Spleen (tissue), 11 donors: ENCODE results near the gene PCSK6. TPM values are rescaled to one million over a fixed set of nuclear protein-coding genes. Genes with fewer than 3 reads are reported as not detected.

Source experiments
- DNase-seq: peaks from one replicate; pipeline ENCODE4 v3.0.0-alpha.2; 2020
- H3K27ac ChIP-seq, 8 donors: fragments of 200-600 bp; sonication (generic) in 7 of 8; 1 replicate in 4 of 8; 2 replicates in 4 of 8; pipeline versions ENCODE4 v1.5.0 to v1.8.0; 2016 to 2021; ENCODE audit warnings: inconsistent platforms in 4 of 8, mild to moderate bottlenecking in 4 of 8, moderate library complexity in 1 of 8
- H3K27me3 ChIP-seq, 7 donors: fragments of 200-600 bp; sonication (generic) in 6 of 7; replicated peaks in 1 of 7; 1 replicate in 4 of 7; 2 replicates in 3 of 7; pipeline versions ENCODE4 v1.5.0 to v1.8.0; 2016 to 2021; ENCODE audit warnings: inconsistent platforms in 3 of 7, mild to moderate bottlenecking in 1 of 7
- H3K36me3 ChIP-seq, 6 donors: fragments of 200-600 bp; sonication (generic) in 5 of 6; 1 replicate in 4 of 6; 2 replicates in 2 of 6; pipeline versions ENCODE4 v1.5.0 to v1.8.0; 2016 to 2021; ENCODE audit warnings: inconsistent platforms in 2 of 6
- H3K4me1 ChIP-seq, 6 donors: fragments of 200-600 bp; sonication (generic) in 5 of 6; 1 replicate in 3 of 6; 2 replicates in 3 of 6; pipeline versions ENCODE4 v1.5.0 to v1.8.0; 2016 to 2021; ENCODE audit warnings: inconsistent platforms in 3 of 6
- H3K4me3 ChIP-seq, 8 donors: fragments of 200-600 bp; sonication (generic) in 7 of 8; 1 replicate in 4 of 8; 2 replicates in 4 of 8; pipeline versions ENCODE4 v1.5.0 to v1.8.0; 2016 to 2021; ENCODE audit warnings: inconsistent platforms in 4 of 8, mild to moderate bottlenecking in 4 of 8, moderate library complexity in 2 of 8
- H3K9me3 ChIP-seq, 8 donors: fragments of 200-600 bp; sonication (generic) in 7 of 8; 1 replicate in 4 of 8; 2 replicates in 4 of 8; pipeline versions ENCODE4 v1.5.0 to v1.8.0; 2016 to 2021; ENCODE audit warnings: inconsistent platforms in 4 of 8
- CTCF ChIP-seq, 11 experiments: fragments of 200-600 bp in 7 of 11; fragments of 450-650 bp in 4 of 11; sonication (generic) in 4 of 11; IDR thresholded peaks in 8 of 11; conservative IDR thresholded peaks in 3 of 11; 1 replicate in 7 of 11; 2 replicates in 4 of 11; pipeline versions ENCODE4 v1.4.0 to v1.8.0; 2016 to 2021; ENCODE audit warnings: antibody characterized with exemption in 11 of 11, inconsistent platforms in 4 of 11, mild to moderate bottlenecking in 1 of 11
- POLR2A ChIP-seq, 3 donors: fragments of 450-650 bp; IDR thresholded peaks; one replicate each; pipeline ENCODE4 v1.5.1; 2017; ENCODE audit warnings: antibody characterized with exemption in 3 of 3, mild to moderate bottlenecking in 1 of 3
- POLR2AphosphoS5 ChIP-seq, 3 donors: sonication (generic); formaldehyde crosslinking; IDR thresholded peaks; one replicate each; pipeline ENCODE4 v1.5.1; 2017; ENCODE audit warnings: antibody characterized with exemption in 3 of 3
- WGBS, 5 donors: extraction: QIAGEN DNeasy Blood & Tissue Kit in 3 of 5; methylation state at CpG; one replicate each; pipeline versions ENCODE4 v1.1.5 to v1.1.7; 2013 to 2018; 5-methylcytosine and 5-hydroxymethylcytosine counted together
- intact Hi-C: fragments of 100-400 bp; cut with DNase I; formaldehyde crosslinking; loops from one replicate; pipeline ENCODE4 v1.15.0; 2023; ENCODE audit warnings: low total_unique reads
- polyA plus RNA-seq, 3 donors: library from polyadenylated mRNA; stranded (reverse); fragments of 200-250 nt; gene quantifications; one replicate each; pipeline ENCODE4 v1.2.1, GENCODE V29; 2013
- total RNA-seq, 7 donors: library from RNA; depleted of rRNA in 3 of 7; stranded (reverse); fragments of >200 nt in 3 of 7; fragmentation: NEBNext Ultra II Directional in 4 of 7; extraction: Animal tissue kit (Norgen Biotek cat#: 25700) in 4 of 7; gene quantifications; one replicate each; pipeline versions ENCODE4 v1.1.0 to v1.2.1, GENCODE V29; 2016 to 2021
- donor health status: healthy with polysubstance abuse.
- donor health status: DM: no; HTN: no; CAD: no; lungs with moderate emphysema.
- donor health status: DM: no; HTN: no; CAD: no.
- donor health status: Bipolar disorder and iron deficiency.
- donor health status: healthy.
- donor health status: DM: no; HTN: no; CAD: no.
- donor health status: DM: yes; HTN: yes; CAD: no.

The PCSK6 gene
- total and polyA plus RNA-seq, 10 donors: 10.0 to 403 (median 252) TPM

GRCh38 chr15:101535170-101535902 lies 45.8 kb upstream of the PCSK6 start:
- H3K4me1 ChIP-seq: peaks cover 0 to 8% (median 0%) of the 10 kb centered on the region in 6 donors
- peak; percentile 61 for DNase-seq
- TF ChIP-seq CTCF (IDR thresholded peaks at IDR 0.05 in 8 of 11, conservative IDR thresholded peaks at IDR 0.05 in 3 of 11): no peak
- TF ChIP-seq POLR2A (IDR thresholded peaks at IDR 0.05): no peak
- TF ChIP-seq POLR2AphosphoS5 (IDR thresholded peaks at IDR 0.05): no peak
- H3K36me3 ChIP-seq: no peaks in the 10 kb centered on the region
- peaks cover 0 to 5% (median 0%) of the 10 kb centered on the region in 8 donors for H3K9me3 ChIP-seq
- no peaks in the 10 kb centered on the region for H3K27me3 ChIP-seq
- intact Hi-C loops: no loop called here
- no peak overlapping the region for H3K4me3 ChIP-seq
- H3K27ac ChIP-seq: peak overlapping the region in 6 of 8 donors; percentile 16 to 67 (median 44)
- 89 to 93% (median 90%) methylated on average over 29 of the region's 29 CpGs for WGBS, 5 donors

- H3K27ac ChIP-seq: no peak overlapping the region
- no peak for DNase-seq
- intact Hi-C loops: no loop called here
- WGBS, 5 donors: 89 to 92% (median 91%) methylated on average over 21 of the region's 21 CpGs
- peaks cover 0 to 5% (median 0%) of the 10 kb centered on the region in 8 donors for H3K9me3 ChIP-seq
- TF ChIP-seq POLR2AphosphoS5 (IDR thresholded peaks at IDR 0.05) (no peak), POLR2A (IDR thresholded peaks at IDR 0.05) (no peak), CTCF (IDR thresholded peaks at IDR 0.05 in 8 of 11, conservative IDR thresholded peaks at IDR 0.05 in 3 of 11) (no peak)
- peaks cover 0 to 10% (median under 1%) of the 10 kb centered on the region in 6 donors for H3K4me1 ChIP-seq
- H3K27me3 ChIP-seq: no peaks in the 10 kb centered on the region
- no peak overlapping the region for H3K4me3 ChIP-seq
- no peaks in the 10 kb centered on the region for H3K36me3 ChIP-seq
Observed at GRCh38 chr15:101534376-101534970, 45.0 kb upstream of the PCSK6 start.

GRCh38 chr15:101533371-101534140 lies 44.0 kb upstream of the PCSK6 start:
- Histone ChIP-seq H3K4me3 (no peak overlapping the region), H3K36me3 (no peaks in the 10 kb centered on the region), H3K4me1 (peaks cover 3 to 17% (median 8%) of the 10 kb centered on the region in 6 donors), H3K27ac (no peak overlapping the region), H3K27me3 (no peaks in the 10 kb centered on the region), H3K9me3 (no peaks in the 10 kb centered on the region)
- no peak for DNase-seq
- 83 to 90% (median 88%) methylated on average over 7 to 13 of the region's 13 CpGs for WGBS, 5 donors
- TF ChIP-seq POLR2AphosphoS5 (IDR thresholded peaks at IDR 0.05): no peak
- TF ChIP-seq CTCF (IDR thresholded peaks at IDR 0.05 in 8 of 11, conservative IDR thresholded peaks at IDR 0.05 in 3 of 11): no peak
- TF ChIP-seq POLR2A (IDR thresholded peaks at IDR 0.05): no peak
- intact Hi-C loops: no loop called here
